Stimulated activated CD4-positive, alpha-beta T cell treated with anti-CD3 and anti-CD28 coated beads, Interleukin-2, amount 100 ng/mL, for 4 hours (primary cell): ENCODE measurements around the gene VIT.

Experiments
- DNase-seq: peaks from one replicate; pipeline ENCODE4 v3.0.0-alpha.2; 2020; ENCODE audit warnings: low read depth

Gene VIT

GRCh38 chr2:36770542-36771287, 74.2 kb downstream of the VIT start:
- no peak for DNase-seq

DNA sequence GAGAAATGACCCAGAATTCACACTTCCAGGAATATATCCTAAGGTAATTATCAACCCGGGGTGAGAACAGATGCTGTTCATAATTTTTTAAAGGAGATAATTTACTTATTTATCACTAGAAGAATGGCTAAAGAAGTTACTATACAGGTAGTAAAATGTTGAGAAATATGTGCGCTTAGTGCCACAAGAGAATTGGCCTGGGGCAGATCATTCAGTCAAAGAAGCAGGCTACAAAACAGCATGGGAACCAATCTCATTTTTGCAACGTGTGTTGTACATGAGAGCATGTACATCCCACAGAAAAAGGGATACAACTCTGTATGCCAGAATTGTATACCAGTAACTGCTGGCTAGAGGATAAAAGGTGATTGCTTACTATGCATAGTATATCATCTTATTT, 75.2 kb downstream of the VIT start:
- no peak for DNase-seq

DNA sequence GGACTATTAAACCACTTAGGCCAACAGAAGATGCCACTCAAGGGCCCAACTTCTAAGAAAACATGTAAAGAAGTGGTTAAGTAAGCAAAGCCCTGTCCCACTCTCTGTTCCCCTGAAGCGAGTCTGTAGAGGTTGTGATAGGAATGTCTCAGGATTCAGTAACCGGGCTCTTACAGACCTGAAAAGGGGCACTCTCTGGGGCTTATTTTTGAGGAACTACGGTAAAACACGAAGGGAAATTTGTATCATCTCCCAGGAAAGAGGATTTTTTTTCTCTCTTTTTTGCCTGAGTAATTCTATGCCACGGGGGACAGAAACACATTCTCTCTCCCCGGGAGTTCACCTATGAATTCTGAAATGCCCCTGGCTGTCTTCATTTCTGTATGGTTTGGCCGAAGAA, 77.4 kb downstream of the VIT start:
- no peak for DNase-seq

DNA sequence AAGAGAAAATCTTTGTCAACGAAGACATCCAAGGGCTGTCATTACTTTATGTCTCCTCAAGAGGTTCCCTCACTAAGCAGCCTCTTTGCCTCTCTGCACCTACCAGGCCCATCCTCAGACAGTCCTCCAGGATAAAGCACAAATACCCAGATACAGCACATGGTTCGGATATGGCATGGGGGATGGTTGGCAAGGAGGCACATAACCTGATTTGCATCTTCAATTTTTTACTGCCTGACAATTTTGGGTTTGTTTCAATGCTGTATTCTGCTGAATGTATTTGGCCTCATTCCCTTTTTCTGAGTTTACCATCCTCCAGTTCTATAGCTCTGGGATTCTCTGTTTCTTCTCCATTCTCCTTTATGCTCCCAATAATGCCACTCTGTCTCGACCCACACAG, 78.8 kb downstream of the VIT start:
- DNase-seq: no peak

DNA sequence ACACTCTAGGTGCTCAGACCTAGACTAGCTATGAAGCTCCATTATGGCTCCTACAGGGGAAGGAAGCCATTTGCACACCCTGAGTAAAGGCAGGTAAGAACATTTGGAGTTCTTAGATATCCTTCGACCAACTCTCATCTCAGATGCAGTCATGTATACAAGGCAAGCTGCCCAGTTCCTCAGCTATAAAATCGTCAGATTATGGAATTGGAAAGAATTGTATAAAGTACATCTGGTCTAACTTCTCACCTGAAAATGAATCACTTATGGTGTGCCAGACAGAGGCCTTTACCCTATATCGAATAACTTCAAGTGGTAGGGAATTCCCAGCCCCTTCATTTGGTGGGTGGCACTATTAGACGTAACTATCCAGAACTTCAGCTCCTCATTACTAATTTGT, 79.3 kb downstream of the VIT start:
- DNase-seq: no peak

GRCh38 chr2:36777272-36777671, 80.8 kb downstream of the VIT start:
- no peak for DNase-seq

DNA sequence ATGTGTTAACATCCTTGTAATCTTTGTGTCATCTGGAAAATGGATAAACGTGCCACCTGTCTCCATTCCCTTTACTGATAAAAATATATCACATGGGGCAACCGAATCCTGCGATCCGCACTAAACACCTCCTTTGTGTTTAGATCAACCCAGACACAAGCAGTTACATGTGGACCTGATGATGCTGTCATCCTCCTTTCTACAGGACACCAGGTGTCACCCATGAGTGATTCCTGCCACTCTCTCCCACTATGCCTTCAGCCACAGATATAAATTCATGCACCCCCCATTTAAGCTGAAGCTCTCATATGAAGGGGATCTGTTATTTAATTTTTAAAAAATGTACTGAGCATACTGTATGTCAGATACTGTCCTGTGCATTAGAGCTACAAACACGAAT, 81.3 kb downstream of the VIT start:
- DNase-seq: no peak

DNA sequence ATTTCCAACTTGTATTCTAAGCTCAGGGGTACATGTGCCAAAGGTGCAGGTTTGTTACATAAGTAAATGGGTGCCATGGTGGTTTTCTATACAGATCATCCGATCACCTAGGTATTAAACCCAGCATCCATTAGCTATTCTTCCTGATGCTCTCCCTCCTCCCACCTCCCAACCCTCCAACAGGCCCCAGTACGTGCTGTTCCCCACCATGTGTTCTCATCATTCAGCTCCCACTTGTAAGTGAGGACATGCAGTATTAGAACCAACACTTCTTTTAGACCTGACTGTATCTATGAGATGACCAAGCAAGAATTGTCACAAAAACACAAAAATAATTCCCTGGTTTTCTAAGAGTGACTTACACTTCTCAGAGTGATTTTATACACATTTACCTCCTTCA, 83.0 kb downstream of the VIT start:
- no peak for DNase-seq

DNA sequence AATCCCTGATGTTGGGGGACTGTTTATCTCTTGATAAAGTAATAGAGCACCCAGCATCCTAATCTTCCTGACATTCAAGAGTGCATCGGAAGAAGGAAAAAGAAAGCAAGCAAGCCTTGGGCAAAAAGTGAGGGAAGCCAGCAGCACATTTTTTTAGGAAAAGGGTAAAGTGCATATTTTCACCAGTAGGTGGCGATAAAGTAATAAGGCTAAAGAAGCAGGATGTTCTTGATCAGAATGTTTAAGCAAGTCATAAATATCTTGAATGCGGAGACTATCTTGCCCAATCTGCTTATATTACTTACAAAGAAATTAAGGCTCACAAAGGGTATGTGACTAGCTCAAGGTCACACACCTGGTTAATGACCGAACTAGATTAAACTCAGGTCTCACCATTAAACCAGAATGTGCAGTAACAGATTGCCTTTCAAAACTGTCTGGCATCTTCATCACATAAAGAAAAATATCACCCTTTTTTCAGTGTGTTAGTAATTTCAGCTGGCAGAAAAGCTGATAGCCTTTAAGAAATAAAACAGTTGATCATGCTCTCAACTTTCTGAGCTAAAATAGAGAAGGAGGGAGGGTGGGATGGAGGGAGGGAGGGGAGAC, 83.8 kb downstream of the VIT start:
- no peak for DNase-seq

GRCh38 chr2:36781907-36782720, 85.6 kb downstream of the VIT start:
- DNase-seq: no peak

DNA sequence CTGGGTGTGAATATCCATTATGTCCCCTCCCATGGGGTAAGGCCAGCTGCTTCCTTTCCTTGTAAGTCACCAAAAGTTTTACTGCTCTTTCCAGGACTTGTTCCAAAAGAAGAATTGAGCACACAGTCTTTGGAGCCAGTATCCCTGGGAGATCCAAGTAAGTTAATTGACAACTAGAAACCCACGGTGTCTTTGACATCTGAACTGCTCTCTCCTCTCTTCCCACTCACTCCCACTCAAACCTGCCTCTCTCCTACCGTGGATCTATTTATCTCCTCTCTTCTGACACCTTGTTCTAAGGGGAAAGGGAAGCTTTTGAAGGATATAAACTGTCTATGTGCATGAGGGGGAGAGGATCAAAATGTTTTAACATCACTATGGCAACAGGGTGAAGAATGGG, 86.7 kb downstream of the VIT start:
- no peak for DNase-seq

- peak; percentile 37 for DNase-seq
These were observed 88.8 kb downstream of the VIT start for GRCh38 chr2:36785179-36785795.

DNA sequence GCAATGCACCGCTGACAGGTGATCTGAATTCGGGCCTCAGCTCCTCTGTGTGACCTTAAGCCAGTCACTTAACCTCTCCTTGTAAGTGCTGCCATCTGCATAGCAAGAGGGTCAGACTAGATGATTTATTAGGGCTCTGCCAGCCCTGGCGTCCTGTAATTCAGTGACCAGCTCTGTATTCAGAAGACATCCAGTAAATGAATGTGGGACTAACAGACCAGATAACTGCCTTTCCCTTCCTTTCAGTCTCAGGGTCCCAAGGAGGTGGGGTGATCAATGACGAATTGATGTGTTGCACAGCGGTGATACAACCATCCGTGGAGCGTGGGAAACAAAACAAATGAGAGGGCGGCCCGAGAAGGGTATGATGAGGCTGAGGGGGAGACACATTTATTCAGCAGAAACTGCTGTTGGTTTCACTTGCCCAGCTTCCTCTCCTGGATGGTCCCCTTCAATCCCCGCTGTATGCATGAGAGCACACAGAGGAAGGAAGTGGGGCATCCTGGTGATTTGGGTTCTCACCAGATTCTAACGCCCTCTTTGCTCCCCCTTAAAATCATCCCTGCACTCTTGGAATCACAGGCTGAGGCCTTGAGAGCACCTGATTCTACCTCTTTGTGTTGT, 92.8 kb downstream of the VIT start:
- no peak for DNase-seq

- no peak for DNase-seq
These were observed 96.4 kb downstream of the VIT start for GRCh38 chr2:36792951-36793350.

- DNase-seq: no peak
These were observed 101.0 kb downstream of the VIT start for GRCh38 chr2:36797324-36798070.

GRCh38 chr2:36798724-36799123, 102.2 kb downstream of the VIT start:
- DNase-seq: no peak

DNA sequence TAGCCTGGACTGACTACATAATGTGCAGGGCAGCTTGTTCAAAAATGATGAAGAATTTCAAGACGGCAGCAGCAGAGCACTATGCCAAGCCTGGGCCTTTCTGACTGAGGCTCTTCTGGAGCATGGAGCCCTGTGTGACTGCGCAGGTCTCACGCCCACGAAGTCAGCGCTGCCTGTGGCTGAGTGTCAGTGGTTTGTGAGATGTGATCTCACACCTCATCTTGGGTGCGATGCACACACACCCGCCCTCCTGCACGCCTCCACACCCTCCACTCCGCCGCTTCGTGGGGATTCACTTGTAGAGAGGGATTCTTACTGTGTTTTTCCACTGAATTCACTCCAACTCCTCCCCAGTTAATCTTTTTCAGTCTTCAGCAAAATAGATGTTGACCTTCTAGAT, 103.9 kb downstream of the VIT start:
- DNase-seq: peak; percentile 41

GRCh38 chr2:36801088-36801487, 104.6 kb downstream of the VIT start:
- DNase-seq: no peak

GRCh38 chr2:36802952-36803351, 106.4 kb downstream of the VIT start:
- DNase-seq: no peak

DNA sequence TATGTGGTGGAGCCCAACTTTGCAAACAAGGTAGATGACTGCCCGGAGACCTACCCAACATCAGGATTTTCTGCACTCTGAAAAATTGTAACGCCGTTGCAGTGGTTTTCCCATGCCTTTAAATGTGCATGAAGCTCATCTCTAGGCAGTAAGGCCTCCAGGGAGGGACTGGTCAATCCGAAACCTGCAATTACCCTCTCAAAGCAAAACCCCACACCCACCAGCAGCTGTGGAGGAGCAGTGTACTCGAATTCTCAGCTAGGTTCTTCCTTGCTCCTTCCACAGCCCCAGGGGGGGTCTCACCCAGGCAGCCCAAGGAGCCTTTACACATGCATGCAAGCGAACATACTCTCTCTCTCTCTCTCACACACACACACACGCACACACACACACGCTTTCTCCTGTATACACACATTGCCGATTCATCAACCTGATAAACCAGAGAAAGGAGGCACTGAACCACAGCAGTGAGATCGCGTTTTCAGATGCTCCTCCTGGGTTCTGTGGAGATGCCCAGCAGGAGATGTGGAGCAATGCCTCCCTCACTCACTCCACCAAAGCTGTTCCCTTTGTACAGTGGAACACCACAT, 109.2 kb downstream of the VIT start:
- no peak for DNase-seq

DNA sequence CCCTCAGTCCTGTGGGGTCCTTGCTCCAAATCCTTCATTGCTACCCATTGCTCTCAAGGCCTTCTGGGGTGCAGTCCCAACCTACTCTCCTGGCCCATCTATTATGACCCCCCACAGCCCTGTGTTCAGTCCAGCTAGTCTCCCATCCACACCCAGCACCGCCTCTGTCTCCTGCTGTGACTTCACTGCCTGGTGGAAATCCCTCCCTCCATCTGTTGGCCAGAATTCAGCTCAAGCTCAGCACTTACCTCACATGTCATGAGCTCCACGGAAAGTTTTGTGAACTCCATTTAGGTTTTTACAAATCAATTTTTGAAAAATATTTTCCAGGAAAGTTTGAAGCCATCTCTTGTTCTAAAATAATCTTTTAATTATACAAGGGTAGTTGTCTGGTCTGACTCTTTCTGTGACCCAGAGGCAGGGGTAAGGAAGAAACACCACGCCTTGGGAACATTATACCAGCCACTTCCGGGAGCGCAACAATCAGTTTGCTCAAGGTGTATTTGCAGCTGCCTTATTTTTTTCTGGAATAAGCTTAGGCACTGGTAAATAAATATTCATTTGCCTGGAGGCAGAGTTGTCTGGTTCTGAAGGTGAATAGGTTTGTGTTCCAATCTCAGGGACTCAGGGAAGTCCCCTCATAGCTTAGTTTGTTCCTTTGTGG, 110.8 kb downstream of the VIT start:
- DNase-seq: no peak
